AG04449 (cell line): ENCODE data around the gene TBL1X.

ENCODE experiments used
- CTCF ChIA-PET: fragments of 350-600 bp; formaldehyde crosslinking; extraction: SDS; loops from one replicate; lab custom pipeline; 2021; ENCODE audit warnings: antibody characterized with exemption; lab: Yijun Ruan, JAX
- POLR2A ChIA-PET: fragments of 400-600, 350-600 bp; formaldehyde crosslinking; extraction: SDS; loops from one replicate; lab custom pipeline; 2020; ENCODE audit warnings: antibody characterized with exemption, inconsistent platforms; lab: Yijun Ruan, JAX
- DNase-seq: peaks from one replicate; pipeline ENCODE4 v3.0.0-alpha.2; 2010; ENCODE audit warnings: low read depth, low spot score
- H3K4me3 ChIP-seq: 2 replicates; pipeline ENCODE4 v1.5.1; 2011; ENCODE audit warnings: low read depth, mild to moderate bottlenecking, control low read depth, low read length
- TF ChIP-seq, protein P1 (sequence below): IDR thresholded peaks from one replicate; pipeline ENCODE4 v1.5.1; 2011; ENCODE audit warnings: mild to moderate bottlenecking, moderate library complexity, low read length, control low read depth, inconsistent platforms; ENCODE audit not compliant: insufficient read depth; ENCODE audit errors: missing control alignments

TBL1X gene

DNA sequence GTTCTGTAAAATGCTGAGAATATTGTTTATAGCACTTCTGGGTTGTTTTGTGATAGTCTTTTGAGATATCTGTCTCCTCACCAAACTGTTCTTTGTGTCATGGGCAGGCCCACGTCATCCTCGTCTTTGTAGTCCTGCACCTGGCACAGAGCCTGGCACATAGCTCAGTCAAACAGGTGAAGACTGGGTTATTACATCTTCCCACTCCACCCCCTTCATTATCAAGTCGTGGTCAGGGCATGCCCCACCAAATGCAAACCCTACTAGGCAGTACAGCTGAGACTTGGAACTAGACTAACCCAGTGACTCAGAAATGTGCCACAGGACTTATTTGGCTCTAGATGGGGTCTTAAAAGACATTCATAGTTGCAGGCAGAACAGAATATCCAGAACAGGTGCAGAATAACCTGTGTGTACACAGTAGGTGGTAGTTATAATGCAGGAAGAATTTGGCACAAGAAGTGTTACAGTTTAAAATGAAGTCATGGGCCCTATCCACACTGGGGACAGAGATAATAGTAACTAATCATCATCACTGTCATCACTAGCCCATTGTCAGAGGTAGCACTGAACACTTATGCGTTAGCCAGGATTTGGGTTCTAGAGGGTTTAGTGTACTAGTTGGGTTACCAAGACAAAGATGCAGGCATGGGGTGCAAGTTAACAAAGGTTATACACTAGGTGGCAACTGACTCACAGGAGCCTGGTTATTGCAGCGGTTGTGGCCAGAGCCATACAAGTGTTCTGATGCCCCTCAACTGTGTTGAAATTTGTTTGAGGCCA, 74.9 kb downstream of the TBL1X start:
- TF ChIP-seq, protein P1, sequence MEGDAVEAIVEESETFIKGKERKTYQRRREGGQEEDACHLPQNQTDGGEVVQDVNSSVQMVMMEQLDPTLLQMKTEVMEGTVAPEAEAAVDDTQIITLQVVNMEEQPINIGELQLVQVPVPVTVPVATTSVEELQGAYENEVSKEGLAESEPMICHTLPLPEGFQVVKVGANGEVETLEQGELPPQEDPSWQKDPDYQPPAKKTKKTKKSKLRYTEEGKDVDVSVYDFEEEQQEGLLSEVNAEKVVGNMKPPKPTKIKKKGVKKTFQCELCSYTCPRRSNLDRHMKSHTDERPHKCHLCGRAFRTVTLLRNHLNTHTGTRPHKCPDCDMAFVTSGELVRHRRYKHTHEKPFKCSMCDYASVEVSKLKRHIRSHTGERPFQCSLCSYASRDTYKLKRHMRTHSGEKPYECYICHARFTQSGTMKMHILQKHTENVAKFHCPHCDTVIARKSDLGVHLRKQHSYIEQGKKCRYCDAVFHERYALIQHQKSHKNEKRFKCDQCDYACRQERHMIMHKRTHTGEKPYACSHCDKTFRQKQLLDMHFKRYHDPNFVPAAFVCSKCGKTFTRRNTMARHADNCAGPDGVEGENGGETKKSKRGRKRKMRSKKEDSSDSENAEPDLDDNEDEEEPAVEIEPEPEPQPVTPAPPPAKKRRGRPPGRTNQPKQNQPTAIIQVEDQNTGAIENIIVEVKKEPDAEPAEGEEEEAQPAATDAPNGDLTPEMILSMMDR, result no peak
- POLR2A ChIA-PET, result no interaction called here
- CTCF ChIA-PET, result no interaction called here
- no peak for DNase-seq
- no peak overlapping the region for H3K4me3 ChIP-seq

GRCh38 chrX:9542106-9542760, 77.4 kb downstream of the TBL1X start:
- ChIA-PET CTCF (no interaction called here), POLR2A (no interaction called here)
- H3K4me3 ChIP-seq, result no peak overlapping the region
- TF ChIP-seq, protein P1, result no peak
- DNase-seq, result no peak

DNA sequence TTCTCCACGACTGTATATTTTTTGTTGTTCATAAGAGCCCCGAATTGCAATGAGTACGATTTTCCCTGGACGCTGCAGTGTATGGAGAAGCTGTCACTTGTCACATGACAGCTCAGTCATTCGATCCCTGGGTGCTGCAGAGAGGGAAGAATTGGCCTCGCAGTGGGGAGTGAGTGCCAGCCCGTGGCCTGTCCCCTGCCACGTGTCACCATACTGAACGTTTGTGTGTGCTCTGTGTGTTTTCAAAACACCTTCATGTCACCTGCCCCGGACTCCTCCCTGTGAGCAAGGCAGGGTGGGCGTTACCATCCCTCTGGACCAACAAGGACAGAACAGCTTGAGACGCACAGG, 77.9 kb downstream of the TBL1X start:
- ChIA-PET POLR2A (no interaction called here), CTCF (no interaction called here)
- H3K4me3 ChIP-seq, result no peak overlapping the region
- TF ChIP-seq, protein P1, result no peak
- no peak for DNase-seq

DNA sequence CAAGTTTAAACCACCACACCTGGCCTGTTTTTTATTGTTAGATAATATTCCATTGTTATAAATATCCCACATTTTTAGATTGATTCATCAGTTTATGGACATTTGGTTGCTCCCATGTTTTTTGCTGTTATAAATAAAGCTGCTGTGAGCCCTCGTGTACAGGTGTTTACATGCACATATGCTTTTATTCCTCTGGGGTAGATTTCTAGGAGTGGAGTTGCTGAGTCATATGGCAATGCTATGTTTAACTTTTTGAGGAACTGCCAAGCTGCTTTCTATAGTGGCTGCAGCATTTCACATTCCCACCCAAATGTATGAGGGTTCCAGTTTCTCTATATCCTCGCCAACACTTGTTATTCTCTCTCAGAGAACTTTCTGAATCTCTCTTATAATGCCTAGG, 90.5 kb downstream of the TBL1X start:
- no peak for DNase-seq
- ChIA-PET CTCF (no interaction called here), POLR2A (no interaction called here)

GRCh38 chrX:9557091-9557490, 92.2 kb downstream of the TBL1X start:
- POLR2A ChIA-PET, result no interaction called here
- TF ChIP-seq, protein P1, result no peak
- no peak overlapping the region for H3K4me3 ChIP-seq
- CTCF ChIA-PET, result no interaction called here
- no peak for DNase-seq

More for the DNA sequence above, 90.5 kb downstream of the TBL1X start:
- H3K4me3 ChIP-seq, result no peak overlapping the region
- TF ChIP-seq, protein P1, result no peak

DNA sequence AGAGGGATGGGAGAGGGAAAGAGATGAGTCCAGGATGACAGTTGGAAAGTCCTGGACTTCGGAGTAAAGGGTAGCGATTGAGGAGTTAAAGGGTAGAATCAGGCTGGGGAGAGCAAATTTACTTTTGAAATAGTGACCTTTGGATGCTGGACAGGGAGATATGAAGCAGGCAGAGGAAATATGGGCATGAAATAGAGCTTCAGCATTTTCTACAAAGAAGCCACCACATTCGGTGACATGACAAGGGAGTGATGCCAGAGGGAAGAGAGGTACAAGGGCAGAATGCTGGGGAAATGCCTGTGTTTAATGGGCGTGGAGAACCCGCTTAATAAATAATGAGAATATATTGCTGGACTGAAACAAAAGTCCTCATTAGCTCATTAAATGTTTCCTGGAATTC, 92.7 kb downstream of the TBL1X start:
- POLR2A ChIA-PET, result no interaction called here
- CTCF ChIA-PET, result interaction anchor here (0.6 kb wide), 1 partner anchor 222 kb away, joined by 4 read pairs; no protein-coding TSS in a partner anchor
- TF ChIP-seq, protein P1, result no peak
- no peak for DNase-seq
- H3K4me3 ChIP-seq, result no peak overlapping the region
